GM21423 (cell line): ENCODE results near the gene NEDD9.

Experiments
- ATAC-seq: cut with Tn5 transposase; IDR thresholded peaks from one replicate; pipeline ENCODE4 v1.9.1; 2021; ENCODE audit warnings: mild to moderate bottlenecking, moderate library complexity; ENCODE audit not compliant: unreplicated experiment

NEDD9 gene

GRCh38 chr6:11203306-11204004, 29.0 kb downstream of the NEDD9 start:
- no peak for ATAC-seq

DNA sequence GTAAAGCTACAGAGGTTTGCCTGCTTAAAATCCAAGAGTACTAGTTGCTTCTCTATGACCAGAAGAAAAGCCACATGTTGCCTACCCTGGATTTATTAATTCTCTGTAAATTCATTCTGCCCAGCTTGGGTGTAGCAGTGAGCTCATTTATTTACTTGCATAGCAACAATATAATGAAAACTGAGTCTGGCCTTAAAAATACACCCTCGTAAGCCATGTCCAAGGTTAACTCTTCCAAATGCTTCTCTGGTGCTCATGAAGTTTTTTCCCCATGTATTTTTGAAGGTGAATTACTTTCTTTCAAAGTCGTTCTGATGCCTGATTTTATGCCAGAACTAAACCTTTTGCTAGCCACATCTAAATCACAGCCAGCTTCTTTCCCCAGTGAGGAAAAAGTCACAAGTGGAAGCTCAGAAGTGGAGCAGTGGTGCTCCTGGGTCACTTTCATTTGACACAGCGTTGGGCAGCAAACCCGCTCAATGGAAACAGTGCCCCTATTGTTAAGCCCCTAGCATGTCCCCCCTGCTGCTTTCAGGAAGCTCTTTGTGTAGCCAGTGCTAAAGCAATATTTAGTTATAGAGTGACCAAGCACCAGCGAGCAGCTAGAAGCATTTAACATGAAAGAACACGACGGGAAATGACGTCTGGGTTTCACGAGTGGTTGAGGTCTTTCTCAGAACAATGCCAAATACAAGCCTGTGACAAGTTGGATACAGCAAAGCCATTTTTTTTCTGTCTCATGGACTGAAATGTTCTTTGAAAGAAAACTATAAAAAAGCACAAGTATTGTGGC, 29.8 kb downstream of the NEDD9 start:
- ATAC-seq, result no peak

GRCh38 chr6:11201772-11202512, 30.5 kb downstream of the NEDD9 start:
- ATAC-seq, result no peak

- no peak for ATAC-seq
These were observed 31.5 kb downstream of the NEDD9 start for GRCh38 chr6:11201015-11201414.

DNA sequence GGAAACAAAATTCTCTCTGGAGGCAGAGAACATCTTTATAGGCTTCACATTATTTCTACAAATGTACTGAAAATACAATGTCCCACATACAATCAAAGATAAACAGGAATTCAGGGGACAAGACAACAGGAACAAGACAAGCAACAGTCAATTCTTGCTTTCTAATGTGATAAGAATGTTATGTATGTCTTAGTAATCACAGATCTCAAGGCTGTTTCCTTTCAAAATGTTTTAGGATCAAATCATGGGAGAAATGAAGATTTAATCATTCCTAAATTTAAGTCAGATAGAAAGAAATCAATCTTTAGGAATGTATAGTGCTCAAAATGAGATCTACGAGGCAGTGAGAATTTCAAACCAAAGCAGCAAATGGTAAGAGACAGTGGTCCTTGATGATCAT, 32.1 kb downstream of the NEDD9 start:
- no peak for ATAC-seq

DNA sequence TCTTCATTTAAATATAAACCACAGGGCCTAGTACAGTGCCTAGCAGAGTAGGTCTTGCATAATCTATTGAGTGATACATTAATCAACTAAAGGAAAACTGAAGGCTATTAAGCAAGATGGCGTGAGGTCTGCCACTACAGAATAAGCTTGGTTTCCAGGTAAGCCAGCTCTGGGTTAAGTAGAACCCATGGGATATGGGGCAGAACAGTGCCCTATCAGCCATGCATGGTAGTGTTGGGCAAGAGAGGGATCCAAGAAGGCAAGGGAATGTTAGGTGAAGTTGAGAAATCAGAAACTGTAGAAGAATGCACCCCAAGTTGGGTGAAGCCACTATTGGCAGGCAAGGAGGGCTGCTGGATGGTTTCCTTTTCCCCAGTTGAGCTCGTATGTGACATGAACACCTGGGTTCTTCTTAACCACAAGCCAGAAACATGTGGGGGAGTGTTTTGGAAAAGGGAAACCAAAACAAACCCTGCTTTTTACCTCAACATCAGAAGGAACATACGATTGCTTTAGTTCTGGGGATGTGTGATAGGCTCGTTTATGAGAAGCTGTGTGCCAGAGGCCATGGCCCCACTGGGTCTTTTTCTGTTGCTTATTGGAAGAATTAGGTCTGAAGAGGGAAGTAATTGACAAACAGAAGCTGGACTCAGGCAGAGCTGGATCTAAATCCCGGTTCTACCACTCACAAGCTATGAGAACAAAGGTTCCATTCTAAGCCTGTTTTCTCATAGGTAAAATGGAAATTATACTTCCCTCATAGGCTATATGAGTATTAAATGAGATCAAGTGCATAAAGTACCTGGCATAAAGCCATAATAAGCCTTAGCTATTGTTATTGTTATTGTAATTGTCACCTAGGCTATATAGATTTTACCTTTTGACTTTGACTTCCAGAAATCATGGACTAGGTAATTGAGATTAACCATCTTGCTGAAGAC, 33.5 kb downstream of the NEDD9 start:
- no peak for ATAC-seq

DNA sequence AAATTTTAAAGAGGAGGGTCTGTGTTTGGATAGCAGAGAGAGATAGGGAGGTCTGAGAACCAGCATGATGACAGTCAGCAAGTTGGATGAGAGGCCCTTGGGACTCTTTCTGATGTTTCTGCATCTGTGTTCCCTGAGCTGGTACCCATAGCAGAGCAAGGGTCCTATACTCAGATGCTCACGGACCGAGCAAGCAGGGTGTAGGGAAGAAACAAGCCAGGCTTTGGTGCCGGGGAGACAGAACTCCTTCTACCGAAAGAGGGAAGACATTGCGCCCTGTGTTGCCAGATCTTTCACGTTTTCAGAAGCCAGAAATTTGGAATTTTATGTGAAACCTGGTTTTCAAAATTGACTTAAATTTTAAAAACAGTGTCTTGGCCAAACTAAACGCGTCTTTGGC, 34.6 kb downstream of the NEDD9 start:
- no peak for ATAC-seq

DNA sequence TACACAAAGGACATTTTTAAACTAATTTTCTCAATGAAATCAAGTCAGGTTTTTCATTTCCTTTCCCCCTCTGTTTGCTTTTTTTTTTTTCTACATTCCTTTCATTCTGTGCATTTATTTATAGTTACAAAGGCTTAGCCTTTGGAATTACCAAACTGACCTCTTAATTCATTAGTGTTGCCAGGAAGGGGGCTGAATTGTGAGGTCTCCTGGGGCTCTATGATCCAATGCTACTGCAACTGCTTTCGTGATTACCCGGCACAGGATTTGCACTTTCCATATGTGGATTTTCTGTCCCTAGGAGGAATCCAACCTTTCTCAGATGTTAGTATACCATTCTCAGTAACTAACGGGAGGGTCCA, 35.3 kb downstream of the NEDD9 start:
- ATAC-seq, result no peak

GRCh38 chr6:11196511-11197174, 35.8 kb downstream of the NEDD9 start:
- no peak for ATAC-seq

GRCh38 chr6:11194356-11195218, 37.9 kb downstream of the NEDD9 start:
- no peak for ATAC-seq

DNA sequence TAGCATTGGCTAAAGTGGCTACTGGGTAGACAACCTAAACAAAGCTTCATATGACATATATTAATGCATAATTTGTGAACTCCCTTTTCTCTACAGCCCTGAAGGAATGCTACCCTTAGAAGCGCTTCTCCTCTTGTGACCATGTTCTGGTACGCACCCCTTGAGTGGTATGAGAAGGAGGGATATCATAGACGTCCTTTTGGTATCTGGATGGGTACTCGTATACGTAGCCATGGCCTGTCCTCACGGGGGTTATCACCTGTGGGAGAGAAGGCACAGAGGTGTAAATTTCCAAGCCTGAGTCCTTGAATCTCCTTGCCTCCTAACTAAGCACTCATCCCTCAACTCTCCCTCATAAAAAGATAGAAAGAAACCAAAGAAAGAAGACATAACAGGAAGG, 39.0 kb downstream of the NEDD9 start:
- ATAC-seq, result no peak

DNA sequence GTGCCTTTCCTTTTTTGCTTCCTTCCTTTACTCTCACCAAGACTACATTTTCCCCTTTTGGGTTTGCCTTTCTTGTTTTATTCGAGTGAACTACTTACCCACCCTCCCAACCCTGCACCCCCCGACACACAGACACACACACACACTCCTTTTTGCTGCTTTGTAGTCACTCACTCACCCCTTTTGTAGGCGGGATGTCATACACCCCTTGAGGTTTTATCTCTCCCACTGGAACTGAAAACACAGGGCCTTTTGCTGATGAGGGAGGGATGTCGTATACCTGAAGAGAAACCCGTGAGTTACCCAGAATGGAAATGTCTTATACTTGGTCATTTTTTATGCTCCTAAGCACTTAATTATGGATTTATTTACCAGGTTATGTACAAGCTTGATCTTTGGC, 40.3 kb downstream of the NEDD9 start:
- no peak for ATAC-seq

DNA sequence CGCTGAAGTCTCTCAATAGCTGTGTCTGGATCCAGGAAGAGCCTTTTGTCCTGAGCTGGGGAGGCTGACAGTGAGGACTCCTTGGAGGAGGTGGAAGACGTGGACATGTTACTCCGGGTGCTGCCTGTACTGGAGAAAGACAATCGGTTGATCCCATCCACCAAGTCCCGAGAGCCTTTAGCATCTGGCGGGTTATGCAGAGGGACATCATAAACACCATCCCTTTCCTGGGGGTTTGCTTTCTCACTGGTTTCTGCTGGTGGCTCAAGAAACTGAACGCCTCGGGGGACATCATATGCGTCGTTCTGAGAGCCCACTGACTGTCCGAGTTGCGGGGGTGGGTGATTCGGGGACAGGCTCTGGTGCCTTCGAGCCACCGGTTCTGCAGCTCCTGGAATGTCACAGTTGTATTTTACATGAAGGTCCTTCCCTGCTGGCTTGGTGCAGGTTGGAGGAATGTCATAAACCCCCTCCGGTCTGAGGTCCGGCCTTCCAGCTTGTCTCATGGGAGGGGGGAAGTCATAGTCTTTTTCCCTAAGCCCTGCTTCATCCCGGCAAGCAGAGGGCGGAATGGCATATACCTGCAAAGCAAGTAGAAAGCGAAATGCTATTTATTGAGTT, 41.7 kb downstream of the NEDD9 start:
- no peak for ATAC-seq

- ATAC-seq, result no peak
These were observed 42.4 kb downstream of the NEDD9 start for GRCh38 chr6:11189865-11190624.

DNA sequence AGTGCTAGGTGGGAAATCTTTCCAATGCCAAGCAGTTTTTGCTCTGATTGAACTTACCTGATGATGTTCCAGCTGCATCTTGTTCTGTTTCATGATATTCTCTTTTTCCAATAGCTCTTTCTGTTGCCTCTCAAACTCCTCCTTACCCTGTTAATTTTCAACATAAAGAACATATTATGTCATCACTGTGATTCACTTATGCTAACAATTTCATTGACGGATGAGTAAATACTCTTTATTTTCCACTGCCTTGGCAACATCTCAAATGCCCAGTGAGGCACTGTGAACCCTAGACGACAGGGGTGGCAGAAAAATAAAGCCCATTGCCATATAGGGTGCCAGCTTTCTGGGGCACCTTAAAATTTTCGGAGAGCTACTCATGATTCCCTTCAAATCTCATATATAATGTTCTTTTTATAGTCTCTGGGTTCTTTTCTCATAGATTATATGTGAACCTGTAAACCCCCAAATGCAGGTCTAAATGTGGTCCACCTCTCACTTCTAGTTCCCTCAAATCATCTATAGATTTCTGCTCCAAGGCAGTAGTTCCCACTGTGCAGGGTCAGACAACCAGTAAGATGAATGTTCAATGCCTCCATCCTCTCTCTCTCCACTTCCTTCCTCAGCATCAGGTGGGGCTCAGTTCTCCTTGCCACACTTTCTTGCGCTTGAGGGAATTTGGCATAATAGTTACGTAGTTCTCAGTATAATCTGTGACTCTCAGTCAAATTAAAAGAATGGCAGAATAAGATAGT, 44.1 kb downstream of the NEDD9 start:
- ATAC-seq, result no peak

DNA sequence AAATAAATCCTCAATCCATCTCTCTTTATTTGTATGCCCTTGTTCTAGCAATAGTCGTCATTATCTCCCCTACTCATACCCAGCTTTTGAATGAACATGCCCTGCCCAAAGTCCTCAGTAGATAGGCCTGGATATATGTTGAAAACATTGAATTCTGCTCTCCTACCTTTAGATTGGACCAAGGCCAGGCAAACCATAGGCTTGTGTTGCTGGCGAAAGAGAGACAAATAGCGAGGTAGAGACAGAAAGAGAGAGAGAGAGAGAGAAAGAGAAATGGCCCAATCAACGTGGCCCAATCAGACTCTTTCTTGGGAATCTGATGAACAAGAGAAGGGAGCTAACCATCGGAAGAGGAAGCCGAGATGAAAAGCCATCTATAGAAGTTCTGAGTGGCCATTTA, 45.2 kb downstream of the NEDD9 start:
- ATAC-seq, result no peak

DNA sequence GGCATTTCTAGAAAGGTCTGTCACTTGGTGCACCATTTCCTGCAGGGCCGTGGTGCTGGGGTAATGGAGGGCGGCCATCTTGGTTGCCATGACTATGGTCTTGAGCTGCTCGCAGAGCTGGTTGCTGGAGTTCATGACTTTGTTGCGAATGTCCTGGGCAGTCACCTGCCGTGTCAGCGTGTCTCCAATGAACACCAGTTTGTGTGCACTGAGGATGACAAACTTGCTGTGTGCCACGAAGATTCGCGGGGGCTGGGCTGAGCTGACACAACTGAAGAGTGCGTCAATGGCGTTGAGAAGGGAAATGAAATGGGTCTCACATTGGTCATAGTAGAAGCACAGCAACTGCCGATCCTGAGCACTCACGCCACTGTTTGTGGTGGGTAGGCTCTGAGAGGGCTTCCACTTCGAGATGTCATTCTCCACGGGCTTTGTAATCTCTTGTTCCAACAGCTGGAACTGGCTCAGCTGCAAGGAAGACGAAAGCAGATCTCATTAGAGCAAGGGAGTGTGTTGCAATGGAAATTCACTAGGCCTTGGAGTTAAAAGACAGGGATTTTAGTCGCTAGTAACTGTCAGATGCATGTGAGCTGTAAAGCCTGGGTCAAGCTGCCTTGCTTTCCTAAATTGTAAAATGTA, 47.1 kb downstream of the NEDD9 start:
- no peak for ATAC-seq
